Spinal cord (tissue), 10 donors: ENCODE results near the gene MYH13. TPM values are rescaled to one million over a fixed set of nuclear protein-coding genes. Genes with fewer than 3 reads are reported as not detected.

ENCODE experiments used
- DNase-seq, 6 donors: peaks; one replicate each; pipeline versions ENCODE4 v3.0.0 to v3.0.0-alpha.2; 2013 to 2015; ENCODE audit warnings: low spot score in 6 of 6, low read depth in 4 of 6
- H3K27ac ChIP-seq: one replicate; pipeline ENCODE4 v1.5.1; 2013; ENCODE audit warnings: low read depth, low read length, control low read depth
- H3K27me3 ChIP-seq: one replicate; pipeline ENCODE4 v1.6.1; 2013; ENCODE audit warnings: low read length; ENCODE audit not compliant: control insufficient read depth, insufficient read depth
- H3K36me3 ChIP-seq: one replicate; pipeline ENCODE4 v1.6.1; 2013; ENCODE audit warnings: low read length; ENCODE audit not compliant: control insufficient read depth, insufficient read depth
- H3K4me1 ChIP-seq: one replicate; pipeline ENCODE4 v1.6.1; 2013; ENCODE audit warnings: low read length; ENCODE audit not compliant: control insufficient read depth, insufficient read depth
- H3K4me3 ChIP-seq: one replicate; pipeline ENCODE4 v1.5.1; 2013; ENCODE audit warnings: low read depth, low read length, control low read depth
- H3K9me3 ChIP-seq: one replicate; pipeline ENCODE4 v1.6.1; 2013; ENCODE audit warnings: low read length; ENCODE audit not compliant: control insufficient read depth, insufficient read depth
- WGBS: methylation state at CpG from one replicate; pipeline ENCODE4 v1.1.5; 2013; ENCODE audit warnings: missing lambda C conversion rate; ENCODE audit not compliant: insufficient coverage; 5-methylcytosine and 5-hydroxymethylcytosine counted together
- polyA plus RNA-seq, 2 donors: library from polyadenylated mRNA; unstranded; fragments of 120-200 nt; gene quantifications; one replicate each; pipeline ENCODE4 v1.2.1, GENCODE V29; 2013; ENCODE audit not compliant: insufficient read length in 2 of 2
- total RNA-seq, 2 donors: library from RNA; depleted of rRNA in 1 of 2; stranded (reverse); fragments of 120-200 nt in 1 of 2; fragments of >200 nt in 1 of 2; gene quantifications; one replicate each; pipeline versions ENCODE4 v1.2.3 to v1.2.4, GENCODE V29; 2013 to 2014
- donor health status: healthy.

The MYH13 gene
- total and polyA plus RNA-seq, 4 donors = not detected

GRCh38 chr17:10328206-10328605, 44.6 kb downstream of the MYH13 start:
- no peak overlapping the region for H3K27ac ChIP-seq
- H3K36me3 ChIP-seq = no peaks in the 10 kb centered on the region
- H3K4me1 ChIP-seq = no peaks in the 10 kb centered on the region
- H3K4me3 ChIP-seq = no peak overlapping the region
- 93% methylated on average over 5 of the region's 7 CpGs for WGBS
- H3K9me3 ChIP-seq = no peaks in the 10 kb centered on the region
- no peaks in the 10 kb centered on the region for H3K27me3 ChIP-seq
- DNase-seq = no peak

GRCh38 chr17:10327640-10328039, 45.2 kb downstream of the MYH13 start:
- Histone ChIP-seq H3K27ac (no peak overlapping the region), H3K4me3 (no peak overlapping the region), H3K36me3 (no peaks in the 10 kb centered on the region), H3K27me3 (no peaks in the 10 kb centered on the region), H3K9me3 (no peaks in the 10 kb centered on the region), H3K4me1 (no peaks in the 10 kb centered on the region)
- DNase-seq = peak; percentile 40 to 87 (median 54)
- WGBS = 43% methylated on average over 9 of the region's 10 CpGs

- Histone ChIP-seq H3K36me3 (no peaks in the 10 kb centered on the region), H3K9me3 (no peaks in the 10 kb centered on the region), H3K27ac (no peak overlapping the region), H3K27me3 (no peaks in the 10 kb centered on the region), H3K4me3 (no peak overlapping the region), H3K4me1 (no peaks in the 10 kb centered on the region)
- DNase-seq = no peak
- WGBS = 80% methylated on average over 1 of the region's 4 CpGs
Observed at GRCh38 chr17:10325031-10325695, 47.6 kb downstream of the MYH13 start.

- H3K27me3 ChIP-seq = no peaks in the 10 kb centered on the region
Observed at GRCh38 chr17:10323812-10324610, 48.8 kb downstream of the MYH13 start.

GRCh38 chr17:10318535-10318934, 54.3 kb downstream of the MYH13 start:
- H3K27me3 ChIP-seq = no peaks in the 10 kb centered on the region
- H3K36me3 ChIP-seq = no peaks in the 10 kb centered on the region
- H3K4me1 ChIP-seq = peaks cover 3% of the 10 kb centered on the region
- no peak overlapping the region for H3K27ac ChIP-seq
- DNase-seq = no peak
- H3K4me3 ChIP-seq = no peak overlapping the region
- WGBS = 82% methylated on average over 9 of the region's 9 CpGs
- no peaks in the 10 kb centered on the region for H3K9me3 ChIP-seq

More at GRCh38 chr17:10323812-10324610, 48.8 kb downstream of the MYH13 start:
- Histone ChIP-seq H3K4me3 (no peak overlapping the region), H3K36me3 (no peaks in the 10 kb centered on the region), H3K9me3 (no peaks in the 10 kb centered on the region), H3K27ac (no peak overlapping the region), H3K4me1 (no peaks in the 10 kb centered on the region)
- DNase-seq = no peak
- 80% methylated on average over 6 of the region's 11 CpGs for WGBS

- Histone ChIP-seq H3K4me1 (peaks cover 3% of the 10 kb centered on the region), H3K4me3 (no peak overlapping the region), H3K27me3 (no peaks in the 10 kb centered on the region), H3K27ac (no peak overlapping the region), H3K9me3 (no peaks in the 10 kb centered on the region), H3K36me3 (no peaks in the 10 kb centered on the region)
- no peak for DNase-seq
- 88% methylated on average over 5 of the region's 5 CpGs for WGBS
Observed at GRCh38 chr17:10317543-10317834, 55.3 kb downstream of the MYH13 start.

GRCh38 chr17:10316801-10317542, 55.8 kb downstream of the MYH13 start:
- Histone ChIP-seq H3K9me3 (no peaks in the 10 kb centered on the region), H3K36me3 (no peaks in the 10 kb centered on the region), H3K4me3 (no peak overlapping the region), H3K27me3 (no peaks in the 10 kb centered on the region), H3K27ac (no peak overlapping the region), H3K4me1 (peaks cover 3% of the 10 kb centered on the region)
- DNase-seq = peak in 3 of 6 donors; percentile 4 to 39 (median 34)
- WGBS = 65% methylated on average over 15 of the region's 19 CpGs

- Histone ChIP-seq H3K4me1 (peaks cover 3% of the 10 kb centered on the region), H3K27ac (no peak overlapping the region), H3K36me3 (no peaks in the 10 kb centered on the region), H3K9me3 (no peaks in the 10 kb centered on the region), H3K4me3 (no peak overlapping the region), H3K27me3 (no peaks in the 10 kb centered on the region)
- no peak for DNase-seq
- 100% methylated on average over 4 of the region's 5 CpGs for WGBS
Observed at GRCh38 chr17:10314329-10314728, 58.5 kb downstream of the MYH13 start.

GRCh38 chr17:10313037-10313672, 59.7 kb downstream of the MYH13 start:
- Histone ChIP-seq H3K4me3 (no peak overlapping the region), H3K9me3 (no peaks in the 10 kb centered on the region), H3K36me3 (no peaks in the 10 kb centered on the region), H3K27ac (no peak overlapping the region), H3K27me3 (no peaks in the 10 kb centered on the region), H3K4me1 (peaks cover 3% of the 10 kb centered on the region)
- no peak for DNase-seq
- WGBS = 94% methylated on average over 16 of the region's 17 CpGs
